AG08395 (cell line): Measurements from ENCODE around the gene CFAP57.
A peak's percentile ranks its signal among the peaks of the same experiment; 100 is the strongest.

Source experiments
- DNase-seq: peaks from one replicate; pipeline ENCODE4 v3.0.0; 2012; ENCODE audit warnings: mixed read lengths, low spot score

CFAP57 gene

GRCh38 chr1:43227143-43227764 lies 55.1 kb downstream of the CFAP57 start:
- DNase-seq = peak; percentile 76

GRCh38 chr1:43229826-43230780 lies 58.0 kb downstream of the CFAP57 start:
- DNase-seq = no peak

GRCh38 chr1:43232074-43232473 lies 59.9 kb downstream of the CFAP57 start:
- DNase-seq = peak; percentile 65

GRCh38 chr1:43232482-43232881 lies 60.4 kb downstream of the CFAP57 start:
- no peak for DNase-seq

GRCh38 chr1:43233631-43234030 lies 61.5 kb downstream of the CFAP57 start:
- DNase-seq = no peak

GRCh38 chr1:43234267-43234666 lies 62.1 kb downstream of the CFAP57 start:
- no peak for DNase-seq

- no peak for DNase-seq
Observed at GRCh38 chr1:43235040-43235439, 62.9 kb downstream of the CFAP57 start.

GRCh38 chr1:43235451-43236121 lies 63.5 kb downstream of the CFAP57 start:
- DNase-seq = no peak

- no peak for DNase-seq
Observed at GRCh38 chr1:43237121-43237520, 65.0 kb downstream of the CFAP57 start.

- peak; percentile 85 for DNase-seq
Observed at GRCh38 chr1:43238085-43238484, 66.0 kb downstream of the CFAP57 start.

GRCh38 chr1:43238991-43239469 lies 66.9 kb downstream of the CFAP57 start:
- DNase-seq = no peak

GRCh38 chr1:43239484-43239883 lies 67.4 kb downstream of the CFAP57 start:
- no peak for DNase-seq

GRCh38 chr1:43241413-43241836 lies 69.3 kb downstream of the CFAP57 start:
- DNase-seq = peak; percentile 26

- no peak for DNase-seq
Observed at GRCh38 chr1:43243299-43243698, 71.2 kb downstream of the CFAP57 start.

- no peak for DNase-seq
Observed at GRCh38 chr1:43246466-43247213, 74.5 kb downstream of the CFAP57 start.

- DNase-seq = no peak
Observed at GRCh38 chr1:43247256-43247921, 75.3 kb downstream of the CFAP57 start.

GRCh38 chr1:43250351-43250761 lies 78.2 kb downstream of the CFAP57 start:
- no peak for DNase-seq

GRCh38 chr1:43251024-43251423 lies 78.9 kb downstream of the CFAP57 start:
- DNase-seq = no peak

GRCh38 chr1:43252225-43252624 lies 80.1 kb downstream of the CFAP57 start:
- DNase-seq = no peak

GRCh38 chr1:43253173-43253572 lies 81.0 kb downstream of the CFAP57 start:
- DNase-seq = no peak

- no peak for DNase-seq
Observed at GRCh38 chr1:43253876-43254275, 81.7 kb downstream of the CFAP57 start.
